Epithelial cell of esophagus (primary cell): ENCODE results near the gene GPR89A.
"Not testable (repeated sequence)": the region's sequence is repeated elsewhere in the genome, so short reads cannot be mapped to it uniquely, and the experiment has no call there.

ENCODE experiments used
- DNase-seq: peaks from one replicate; pipeline ENCODE4 v3.0.0; 2010; ENCODE audit warnings: low read depth
- H3K4me3 ChIP-seq: 2 replicates; pipeline ENCODE4 v1.5.1; 2011; ENCODE audit warnings: mild to moderate bottlenecking, low read length, control low read depth
- CTCF ChIP-seq: IDR thresholded peaks from 2 replicates; pipeline ENCODE4 v1.5.1; 2011; ENCODE audit warnings: low read depth, mild to moderate bottlenecking, low read length, control low read depth, inconsistent platforms; ENCODE audit not compliant: insufficient read depth; ENCODE audit errors: missing control alignments

The GPR89A gene

GRCh38 chr1:145670995-145671745 lies 63.4 kb downstream of the GPR89A start:
- not testable (repeated sequence) for H3K4me3 ChIP-seq, DNase-seq

GRCh38 chr1:145673217-145673616 lies 65.4 kb downstream of the GPR89A start:
- DNase-seq, H3K4me3 ChIP-seq: not testable (repeated sequence)

- not testable (repeated sequence) for H3K4me3 ChIP-seq, DNase-seq
These were observed 77.1 kb downstream of the GPR89A start for GRCh38 chr1:145684858-145685257.

GRCh38 chr1:145686078-145686477 lies 78.3 kb downstream of the GPR89A start:
- not testable (repeated sequence) for DNase-seq, H3K4me3 ChIP-seq

GRCh38 chr1:145688328-145688727 lies 80.5 kb downstream of the GPR89A start:
- no peak overlapping the region for H3K4me3 ChIP-seq
- no peak for DNase-seq
- no peak for TF ChIP-seq CTCF

GRCh38 chr1:145688924-145689323 lies 81.1 kb downstream of the GPR89A start:
- no peak for TF ChIP-seq CTCF
- DNase-seq: no peak
- no peak overlapping the region for H3K4me3 ChIP-seq

- DNase-seq: peak; percentile 40
- no peak for TF ChIP-seq CTCF
- H3K4me3 ChIP-seq: no peak overlapping the region
These were observed 82.1 kb downstream of the GPR89A start for GRCh38 chr1:145689922-145690321.

- peak; percentile 83 for DNase-seq
- no peak overlapping the region for H3K4me3 ChIP-seq
These were observed 83.1 kb downstream of the GPR89A start for GRCh38 chr1:145690587-145691558.

More at GRCh38 chr1:145690587-145691558, 83.1 kb downstream of the GPR89A start:
- no peak for TF ChIP-seq CTCF
